ENCODE measurements around the gene YIF1B. TPM values are rescaled to one million over a fixed set of nuclear protein-coding genes. Genes with fewer than 3 reads are reported as not detected.

YIF1B gene
- total and polyA plus RNA-seq, 2 donors (not counting 1 experiment from before 2014, with no cell fraction given), result 31.6 to 58.3 TPM

DNA sequence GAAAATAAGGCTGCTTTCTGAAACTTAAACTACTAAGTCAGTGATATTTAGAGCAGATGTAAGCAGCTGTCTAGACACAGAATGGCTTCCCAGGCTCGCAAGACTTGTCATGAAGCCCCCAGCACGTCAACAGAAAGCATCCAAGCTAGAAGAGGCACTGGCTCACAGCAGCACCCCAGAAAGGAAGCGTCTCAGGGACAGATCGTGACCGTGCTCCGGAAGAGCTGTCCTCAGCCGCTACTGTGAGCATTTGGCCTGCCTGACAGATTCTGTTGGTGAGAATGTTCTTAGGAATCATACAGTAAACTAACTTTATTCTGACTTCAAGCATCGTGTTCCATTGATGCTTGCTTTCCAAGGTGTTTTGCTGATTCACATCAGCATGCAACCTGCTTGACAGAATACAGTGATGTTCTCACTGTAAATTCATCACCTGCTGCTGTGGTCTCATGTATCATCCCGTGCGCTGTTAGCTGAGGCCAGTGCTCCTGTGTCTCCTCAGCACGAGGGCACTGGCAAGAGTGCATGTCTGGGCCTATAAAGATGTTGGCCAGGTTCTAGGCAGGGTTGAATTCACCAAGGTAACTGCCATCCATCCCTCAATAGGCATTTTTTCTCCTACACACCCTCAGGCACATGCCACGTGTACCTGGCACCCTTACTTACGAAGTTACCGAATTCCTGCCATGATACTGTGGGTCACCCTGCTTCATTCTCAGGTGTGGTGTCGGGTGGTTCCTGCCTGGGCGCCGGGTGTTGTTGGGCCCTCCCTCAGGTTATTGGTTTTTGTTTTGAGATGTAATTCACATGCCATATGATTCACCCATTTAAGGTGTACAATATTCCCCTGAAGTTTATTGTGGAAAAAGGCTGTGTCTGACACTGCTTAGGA, 35.5 kb downstream of the YIF1B start:
- H3K4me1 ChIP-seq (ENCODE audit: control insufficient read depth in 2 of 2, insufficient read depth in 2 of 2, low read length in 2 of 2), result peaks cover 10 to 14% of the 10 kb centered on the region in 2 donors
- no peak for DNase-seq
- Mint-ChIP-seq H3K4me3 (no peak overlapping the region), H3K4me1 (peaks cover 23% of the 10 kb centered on the region), H3K27ac (peak overlapping the region; percentile 59), H3K27me3 (no peaks in the 10 kb centered on the region), H3K9me3 (ENCODE audit: insufficient read depth) (no peaks in the 10 kb centered on the region)
- no peak overlapping the region for H3K4me2 ChIP-seq (replicated peaks; ENCODE audit: low read depth, low read length, poor library complexity, severe bottlenecking)
- H3K79me2 ChIP-seq (ENCODE audit: control insufficient read depth, insufficient read depth, low read length), result peaks cover 25% of the 10 kb centered on the region
- no peak overlapping the region for H3K27ac ChIP-seq (ENCODE audit: low read length in 2 of 2)
- 97% methylated on average over 11 of the region's 17 CpGs for WGBS (ENCODE audit: insufficient coverage)
- H4K20me1 ChIP-seq (ENCODE audit: control insufficient read depth, insufficient read depth, low read length, poor library complexity, severe bottlenecking), result peaks cover 11% of the 10 kb centered on the region
- no peak for ATAC-seq (ENCODE audit: low read depth)
- H3K9me3 ChIP-seq (ENCODE audit: control extremely low read depth in 1 of 3, control insufficient read depth in 2 of 3, insufficient read depth in 1 of 3, low read length in 2 of 3), result no peaks in the 10 kb centered on the region
- peaks cover 4 to 6% of the 10 kb centered on the region in 2 experiments for H3K36me3 ChIP-seq (replicated peaks in 1 of 2; ENCODE audit: control extremely low read depth in 1 of 2, control insufficient read depth in 1 of 2, extremely low read depth in 1 of 2, insufficient read depth in 2 of 2, low read length in 1 of 2)
- ChIA-PET POLR2A (no interaction called here), CTCF (no interaction called here)
- intact Hi-C loops (cut with micrococcal nuclease), result no loop called here
- H3K9ac ChIP-seq (ENCODE audit: low read length), result no peak overlapping the region
- no peak for TF ChIP-seq EZH2 (IDR thresholded peaks at IDR 0.05; ENCODE audit: borderline replicate concordance, insufficient read depth, low read depth, low read length, poor library complexity, severe bottlenecking)
- TF ChIP-seq, protein P1, sequence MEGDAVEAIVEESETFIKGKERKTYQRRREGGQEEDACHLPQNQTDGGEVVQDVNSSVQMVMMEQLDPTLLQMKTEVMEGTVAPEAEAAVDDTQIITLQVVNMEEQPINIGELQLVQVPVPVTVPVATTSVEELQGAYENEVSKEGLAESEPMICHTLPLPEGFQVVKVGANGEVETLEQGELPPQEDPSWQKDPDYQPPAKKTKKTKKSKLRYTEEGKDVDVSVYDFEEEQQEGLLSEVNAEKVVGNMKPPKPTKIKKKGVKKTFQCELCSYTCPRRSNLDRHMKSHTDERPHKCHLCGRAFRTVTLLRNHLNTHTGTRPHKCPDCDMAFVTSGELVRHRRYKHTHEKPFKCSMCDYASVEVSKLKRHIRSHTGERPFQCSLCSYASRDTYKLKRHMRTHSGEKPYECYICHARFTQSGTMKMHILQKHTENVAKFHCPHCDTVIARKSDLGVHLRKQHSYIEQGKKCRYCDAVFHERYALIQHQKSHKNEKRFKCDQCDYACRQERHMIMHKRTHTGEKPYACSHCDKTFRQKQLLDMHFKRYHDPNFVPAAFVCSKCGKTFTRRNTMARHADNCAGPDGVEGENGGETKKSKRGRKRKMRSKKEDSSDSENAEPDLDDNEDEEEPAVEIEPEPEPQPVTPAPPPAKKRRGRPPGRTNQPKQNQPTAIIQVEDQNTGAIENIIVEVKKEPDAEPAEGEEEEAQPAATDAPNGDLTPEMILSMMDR (IDR thresholded peaks at IDR 0.05), result no peak
- no peak overlapping the region for H2AFZ ChIP-seq (ENCODE audit: insufficient read depth, low read depth, low read length, poor library complexity, severe bottlenecking)
- H3K4me3 ChIP-seq (ENCODE audit: control extremely low read depth in 1 of 5, extremely low read depth in 1 of 5, insufficient read depth in 1 of 5, low read depth in 2 of 5, low read length in 4 of 5), result no peak overlapping the region
- no peaks in the 10 kb centered on the region for H3K27me3 ChIP-seq (replicated peaks in 1 of 4; ENCODE audit: control extremely low read depth in 1 of 4, control insufficient read depth in 3 of 4, insufficient read depth in 4 of 4, low read length in 3 of 4)

DNA sequence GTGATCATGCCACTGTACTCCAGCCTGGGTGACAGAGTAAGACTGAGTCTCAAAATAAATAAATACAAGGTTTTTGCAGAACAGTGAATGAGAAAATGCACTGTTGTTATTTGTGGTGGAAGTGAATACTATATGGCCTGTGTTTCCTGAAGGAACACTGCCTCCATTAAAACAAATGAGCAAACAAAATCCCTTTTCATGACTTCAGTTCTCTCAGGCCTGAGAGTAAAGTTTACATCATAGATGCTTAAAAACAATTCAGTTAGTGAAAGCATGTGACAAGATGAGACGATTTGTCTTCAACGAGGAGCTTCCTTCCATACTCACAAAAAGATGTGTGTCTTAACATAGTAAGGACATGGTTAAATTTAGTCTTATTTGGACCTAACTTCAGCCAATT, 37.0 kb downstream of the YIF1B start:
- WGBS (ENCODE audit: insufficient coverage), result no CpG with 5 or more reads among the region's 2 CpGs
- peaks cover 37% of the 10 kb centered on the region for H3K79me2 ChIP-seq (ENCODE audit: control insufficient read depth, insufficient read depth, low read length)
- no peak overlapping the region for H3K9ac ChIP-seq (ENCODE audit: low read length)
- CTCF ChIA-PET, result no interaction called here
- no peaks in the 10 kb centered on the region for H3K4me1 ChIP-seq (ENCODE audit: control insufficient read depth in 2 of 2, insufficient read depth in 2 of 2, low read length in 2 of 2)
- no peaks in the 10 kb centered on the region for H3K9me3 ChIP-seq (ENCODE audit: control extremely low read depth in 1 of 3, control insufficient read depth in 2 of 3, insufficient read depth in 1 of 3, low read length in 2 of 3)
- H2AFZ ChIP-seq (ENCODE audit: insufficient read depth, low read depth, low read length, poor library complexity, severe bottlenecking), result no peak overlapping the region
- no peak overlapping the region for H3K4me3 ChIP-seq (ENCODE audit: control extremely low read depth in 1 of 5, extremely low read depth in 1 of 5, insufficient read depth in 1 of 5, low read depth in 2 of 5, low read length in 4 of 5)
- H3K27ac Mint-ChIP-seq, result no peak overlapping the region
- H3K27me3 Mint-ChIP-seq, result no peaks in the 10 kb centered on the region
- no peak overlapping the region for H3K27ac ChIP-seq (ENCODE audit: low read length in 2 of 2)
- H3K27me3 ChIP-seq (replicated peaks in 1 of 4; ENCODE audit: control extremely low read depth in 1 of 4, control insufficient read depth in 3 of 4, insufficient read depth in 4 of 4, low read length in 3 of 4), result no peaks in the 10 kb centered on the region
- H3K9me3 Mint-ChIP-seq (ENCODE audit: insufficient read depth), result no peaks in the 10 kb centered on the region
- H3K36me3 ChIP-seq (replicated peaks in 1 of 2; ENCODE audit: control extremely low read depth in 1 of 2, control insufficient read depth in 1 of 2, extremely low read depth in 1 of 2, insufficient read depth in 2 of 2, low read length in 1 of 2), result peaks cover 4 to 6% of the 10 kb centered on the region in 2 experiments
- DNase-seq (no peak), ATAC-seq (ENCODE audit: low read depth) (no peak)
- peaks cover 11% of the 10 kb centered on the region for H4K20me1 ChIP-seq (ENCODE audit: control insufficient read depth, insufficient read depth, low read length, poor library complexity, severe bottlenecking)
- TF ChIP-seq EZH2 (IDR thresholded peaks at IDR 0.05; ENCODE audit: borderline replicate concordance, insufficient read depth, low read depth, low read length, poor library complexity, severe bottlenecking), result no peak
- TF ChIP-seq, protein P1 (IDR thresholded peaks at IDR 0.05), result no peak
- H3K4me1 Mint-ChIP-seq, result peaks cover 12% of the 10 kb centered on the region
- POLR2A ChIA-PET, result no interaction called here
- H3K4me2 ChIP-seq (replicated peaks; ENCODE audit: low read depth, low read length, poor library complexity, severe bottlenecking), result no peak overlapping the region
- no peak overlapping the region for H3K4me3 Mint-ChIP-seq
- intact Hi-C loops (cut with micrococcal nuclease), result no loop called here

All from B cell (primary cell).